Skin of body (tissue), 2 donors: ENCODE measurements around the gene CENPU. TPM values are rescaled to one million over a fixed set of nuclear protein-coding genes. Genes with fewer than 3 reads are reported as not detected.
A peak's percentile ranks its signal among the peaks of the same experiment; 100 is the strongest.
"Not testable (repeated sequence)": the region's sequence is repeated elsewhere in the genome, so short reads cannot be mapped to it uniquely, and the experiment has no call there.

Source experiments
- DNase-seq: peaks from one replicate; lab custom pipeline; 2025; lab: John Stamatoyannopoulos, UW
- total RNA-seq: library from RNA; depleted of rRNA; stranded (reverse); fragments of >200 nt; gene quantifications from one replicate; pipeline ENCODE4 v1.2.3, GENCODE V29; 2014

Gene CENPU
- total RNA-seq, 1 donor from 2014 or later = 16.8 TPM

- no peak for DNase-seq
These were observed 67.2 kb downstream of the CENPU start for GRCh38 chr4:184666670-184667069.

GRCh38 chr4:184664445-184665210 lies 69.3 kb downstream of the CENPU start:
- no peak for DNase-seq

- no peak for DNase-seq
These were observed 71.7 kb downstream of the CENPU start for GRCh38 chr4:184662236-184662635.

- DNase-seq = no peak
These were observed 72.9 kb downstream of the CENPU start for GRCh38 chr4:184660978-184661377.

GRCh38 chr4:184657820-184658219 lies 76.1 kb downstream of the CENPU start:
- DNase-seq = not testable (repeated sequence)

GRCh38 chr4:184657144-184657543 lies 76.8 kb downstream of the CENPU start:
- no peak for DNase-seq

GRCh38 chr4:184655889-184656869 lies 77.7 kb downstream of the CENPU start:
- no peak for DNase-seq

GRCh38 chr4:184653650-184654049 lies 80.2 kb downstream of the CENPU start:
- DNase-seq = peak; percentile 5

- not testable (repeated sequence) for DNase-seq
These were observed 81.2 kb downstream of the CENPU start for GRCh38 chr4:184652681-184653080.

GRCh38 chr4:184651899-184652298 lies 82.0 kb downstream of the CENPU start:
- DNase-seq = no peak

GRCh38 chr4:184649971-184650855 lies 83.7 kb downstream of the CENPU start:
- peak; percentile 37 for DNase-seq

GRCh38 chr4:184649026-184649970 lies 84.6 kb downstream of the CENPU start, which contains the start of the genes CASP3 and PRIMPOL:
TSS of gene CASP3 (minus strand) at chr4:184649447. CDS start at chr4:184638453, 10,994 bp downstream.
TSS of gene PRIMPOL (plus strand) at chr4:184649738. CDS start at chr4:184657141, 7,403 bp downstream.
- peak; percentile 91 for DNase-seq

- DNase-seq = peak; percentile 34
These were observed 85.4 kb downstream of the CENPU start for GRCh38 chr4:184648313-184649025.

- no peak for DNase-seq
These were observed 85.9 kb downstream of the CENPU start for GRCh38 chr4:184648054-184648312.

GRCh38 chr4:184647266-184648053 lies 86.4 kb downstream of the CENPU start:
- no peak for DNase-seq

GRCh38 chr4:184645904-184646610 lies 87.8 kb downstream of the CENPU start:
- no peak for DNase-seq

- no peak for DNase-seq
These were observed 89.2 kb downstream of the CENPU start for GRCh38 chr4:184644553-184645307.
